ENCODE measurements around the gene SHISA3.

SHISA3 gene

DNA sequence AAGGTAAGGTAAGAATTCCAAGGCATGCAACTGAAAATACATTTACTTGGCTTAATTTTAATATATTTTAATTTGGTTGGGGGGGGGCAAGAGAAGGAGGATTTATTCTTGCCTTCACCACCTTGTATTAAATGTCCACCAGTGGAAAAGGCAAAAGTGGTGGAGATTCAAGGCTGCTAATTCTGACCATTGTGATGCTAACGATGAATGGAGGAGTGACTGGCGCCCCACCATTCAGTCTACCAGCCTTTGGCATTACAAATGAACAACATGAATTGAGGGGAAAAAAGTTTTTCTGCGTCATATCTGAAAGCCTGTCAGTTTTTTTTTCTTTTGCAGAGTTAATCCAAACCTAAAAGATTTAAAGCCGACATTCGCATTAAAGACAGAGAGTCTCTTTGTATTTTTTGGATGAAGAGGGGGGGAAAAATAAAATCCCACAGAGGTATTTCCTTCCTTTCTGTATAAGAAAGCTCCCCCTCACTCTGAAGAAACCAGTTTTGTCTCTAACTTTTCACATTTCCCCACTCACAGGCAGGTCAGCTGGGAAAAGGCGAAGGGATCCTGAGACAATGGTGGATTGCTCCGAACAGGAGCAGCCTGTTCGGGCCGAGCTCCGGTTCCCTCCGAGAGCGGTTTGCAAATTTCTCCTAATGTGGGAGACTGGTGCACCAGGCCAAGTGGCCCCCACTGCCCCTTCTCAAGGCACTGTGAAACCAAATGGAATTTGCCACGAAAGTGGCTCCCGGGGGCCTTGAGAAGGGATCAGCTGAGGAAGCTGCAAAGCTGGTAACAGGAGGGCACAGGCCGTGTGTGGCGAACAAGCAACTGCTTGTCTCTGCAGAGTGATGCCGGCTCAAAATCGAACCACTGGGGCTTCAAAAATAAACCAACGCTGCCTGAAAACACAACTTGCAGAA lies 28.1 kb downstream of the SHISA3 start:
- TF ChIP-seq, protein P1, sequence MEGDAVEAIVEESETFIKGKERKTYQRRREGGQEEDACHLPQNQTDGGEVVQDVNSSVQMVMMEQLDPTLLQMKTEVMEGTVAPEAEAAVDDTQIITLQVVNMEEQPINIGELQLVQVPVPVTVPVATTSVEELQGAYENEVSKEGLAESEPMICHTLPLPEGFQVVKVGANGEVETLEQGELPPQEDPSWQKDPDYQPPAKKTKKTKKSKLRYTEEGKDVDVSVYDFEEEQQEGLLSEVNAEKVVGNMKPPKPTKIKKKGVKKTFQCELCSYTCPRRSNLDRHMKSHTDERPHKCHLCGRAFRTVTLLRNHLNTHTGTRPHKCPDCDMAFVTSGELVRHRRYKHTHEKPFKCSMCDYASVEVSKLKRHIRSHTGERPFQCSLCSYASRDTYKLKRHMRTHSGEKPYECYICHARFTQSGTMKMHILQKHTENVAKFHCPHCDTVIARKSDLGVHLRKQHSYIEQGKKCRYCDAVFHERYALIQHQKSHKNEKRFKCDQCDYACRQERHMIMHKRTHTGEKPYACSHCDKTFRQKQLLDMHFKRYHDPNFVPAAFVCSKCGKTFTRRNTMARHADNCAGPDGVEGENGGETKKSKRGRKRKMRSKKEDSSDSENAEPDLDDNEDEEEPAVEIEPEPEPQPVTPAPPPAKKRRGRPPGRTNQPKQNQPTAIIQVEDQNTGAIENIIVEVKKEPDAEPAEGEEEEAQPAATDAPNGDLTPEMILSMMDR (IDR thresholded peaks at IDR 0.05; ENCODE audit: extremely low read depth, insufficient read depth, missing control alignments) = no peak

GRCh38 chr4:42428036-42428435 lies 30.7 kb downstream of the SHISA3 start:
- TF ChIP-seq, protein P1 (IDR thresholded peaks at IDR 0.05; ENCODE audit: extremely low read depth, insufficient read depth, missing control alignments) = no peak
- no peak for DNase-seq (ENCODE audit: low spot score)
- in situ Hi-C loops (cut with MboI; ENCODE audit: low pct_unique_long_range_greater_than_20kb, low sequenced_read_pairs, unreplicated experiment) = no loop called here

More for the DNA sequence above, 28.1 kb downstream of the SHISA3 start:
- in situ Hi-C loops (cut with MboI; ENCODE audit: low pct_unique_long_range_greater_than_20kb, low sequenced_read_pairs, unreplicated experiment) = no loop called here
- no peak for DNase-seq (ENCODE audit: low spot score)

GRCh38 chr4:42436928-42437565 lies 39.8 kb downstream of the SHISA3 start:
- TF ChIP-seq, protein P1 (IDR thresholded peaks at IDR 0.05; ENCODE audit: extremely low read depth, insufficient read depth, missing control alignments) = no peak
- in situ Hi-C loops (cut with MboI; ENCODE audit: low pct_unique_long_range_greater_than_20kb, low sequenced_read_pairs, unreplicated experiment) = no loop called here
- DNase-seq (ENCODE audit: low spot score) = no peak

- in situ Hi-C loops (cut with MboI; ENCODE audit: low pct_unique_long_range_greater_than_20kb, low sequenced_read_pairs, unreplicated experiment) = no loop called here
- no peak for DNase-seq (ENCODE audit: low spot score)
- TF ChIP-seq, protein P1 (IDR thresholded peaks at IDR 0.05; ENCODE audit: extremely low read depth, insufficient read depth, missing control alignments) = no peak
These were observed 42.8 kb downstream of the SHISA3 start for GRCh38 chr4:42440083-42440482.

DNA sequence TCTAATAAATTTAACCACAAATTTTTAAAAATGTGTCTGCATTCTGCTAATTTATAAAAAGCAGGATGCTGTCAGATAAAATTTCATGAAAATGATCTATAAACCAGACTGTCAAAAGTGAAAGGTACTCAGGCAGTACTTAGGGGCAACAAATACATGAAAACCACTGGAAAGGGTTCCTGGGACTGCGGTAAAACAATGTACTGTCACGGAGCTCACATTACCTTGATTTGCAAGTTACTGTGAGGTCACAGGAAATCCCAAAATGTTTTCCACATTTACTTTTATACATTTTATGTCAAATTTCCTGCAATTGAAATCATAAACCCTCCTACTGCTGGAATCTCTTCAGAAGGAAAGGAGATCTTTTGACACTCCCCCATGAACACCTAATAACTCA lies 45.3 kb downstream of the SHISA3 start:
- TF ChIP-seq, protein P1 (IDR thresholded peaks at IDR 0.05; ENCODE audit: extremely low read depth, insufficient read depth, missing control alignments) = no peak
- no peak for DNase-seq (ENCODE audit: low spot score)
- in situ Hi-C loops (cut with MboI; ENCODE audit: low pct_unique_long_range_greater_than_20kb, low sequenced_read_pairs, unreplicated experiment) = no loop called here

DNA sequence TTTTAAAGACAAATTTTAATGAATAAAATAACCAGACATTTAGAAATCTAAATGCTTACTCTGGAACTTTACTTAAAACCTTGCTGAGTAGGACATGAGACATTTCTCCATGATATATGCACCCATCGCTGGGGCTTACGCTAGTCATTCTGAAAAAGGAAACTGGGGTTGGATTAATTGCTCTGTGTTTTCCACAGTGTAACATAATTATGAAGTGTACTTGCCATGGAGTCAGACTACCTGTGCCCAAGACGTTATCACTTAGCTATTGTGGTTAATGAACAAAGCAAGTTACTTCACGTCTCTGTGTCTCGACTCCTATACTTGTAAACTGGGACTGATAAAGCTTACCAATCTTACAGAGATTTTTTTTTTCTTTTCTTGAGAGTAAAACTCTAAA lies 47.8 kb downstream of the SHISA3 start:
- TF ChIP-seq, protein P1 (IDR thresholded peaks at IDR 0.05; ENCODE audit: extremely low read depth, insufficient read depth, missing control alignments) = no peak
- in situ Hi-C loops (cut with MboI; ENCODE audit: low pct_unique_long_range_greater_than_20kb, low sequenced_read_pairs, unreplicated experiment) = no loop called here

More for the DNA sequence above, 47.8 kb downstream of the SHISA3 start:
- DNase-seq (ENCODE audit: low spot score) = no peak
